ENCODE measurements around the gene CALU.

DNA sequence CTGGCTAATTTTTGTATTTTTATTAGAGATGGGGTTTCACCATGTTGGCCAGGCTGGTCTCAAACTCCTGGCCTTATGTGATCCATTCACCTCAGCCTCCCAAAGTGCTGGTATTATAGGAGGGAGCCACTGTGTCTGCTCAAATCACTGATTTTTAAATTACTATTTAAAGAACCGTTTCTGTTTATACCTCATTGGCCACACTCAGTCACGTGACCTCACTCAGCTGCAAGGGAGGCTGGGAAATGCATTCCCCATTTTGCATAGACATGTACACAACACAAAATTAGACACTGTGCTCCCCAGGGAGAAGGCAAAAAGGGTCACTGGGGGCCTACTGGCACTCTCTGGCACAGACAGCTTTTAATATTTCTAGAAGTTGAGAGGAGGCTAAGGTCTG lies 13.6 kb upstream of the CALU start:
- TF ChIP-seq POLR2AphosphoS5 (IDR thresholded peaks at IDR 0.05) = no peak
- TF ChIP-seq, protein P1, sequence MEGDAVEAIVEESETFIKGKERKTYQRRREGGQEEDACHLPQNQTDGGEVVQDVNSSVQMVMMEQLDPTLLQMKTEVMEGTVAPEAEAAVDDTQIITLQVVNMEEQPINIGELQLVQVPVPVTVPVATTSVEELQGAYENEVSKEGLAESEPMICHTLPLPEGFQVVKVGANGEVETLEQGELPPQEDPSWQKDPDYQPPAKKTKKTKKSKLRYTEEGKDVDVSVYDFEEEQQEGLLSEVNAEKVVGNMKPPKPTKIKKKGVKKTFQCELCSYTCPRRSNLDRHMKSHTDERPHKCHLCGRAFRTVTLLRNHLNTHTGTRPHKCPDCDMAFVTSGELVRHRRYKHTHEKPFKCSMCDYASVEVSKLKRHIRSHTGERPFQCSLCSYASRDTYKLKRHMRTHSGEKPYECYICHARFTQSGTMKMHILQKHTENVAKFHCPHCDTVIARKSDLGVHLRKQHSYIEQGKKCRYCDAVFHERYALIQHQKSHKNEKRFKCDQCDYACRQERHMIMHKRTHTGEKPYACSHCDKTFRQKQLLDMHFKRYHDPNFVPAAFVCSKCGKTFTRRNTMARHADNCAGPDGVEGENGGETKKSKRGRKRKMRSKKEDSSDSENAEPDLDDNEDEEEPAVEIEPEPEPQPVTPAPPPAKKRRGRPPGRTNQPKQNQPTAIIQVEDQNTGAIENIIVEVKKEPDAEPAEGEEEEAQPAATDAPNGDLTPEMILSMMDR (IDR thresholded peaks at IDR 0.05) = no peak

Measured in stomach (tissue), 4 donors.